HG03097 (cell line): ENCODE results near the gene BMP8B.
"Not testable (repeated sequence)": the region's sequence is repeated elsewhere in the genome, so short reads cannot be mapped to it uniquely, and the experiment has no call there.

ENCODE experiments used
- ATAC-seq: cut with Tn5 transposase; IDR thresholded peaks from one replicate; pipeline ENCODE4 v1.9.1; 2021; ENCODE audit not compliant: unreplicated experiment, low FRiP score

The BMP8B gene, protein sequence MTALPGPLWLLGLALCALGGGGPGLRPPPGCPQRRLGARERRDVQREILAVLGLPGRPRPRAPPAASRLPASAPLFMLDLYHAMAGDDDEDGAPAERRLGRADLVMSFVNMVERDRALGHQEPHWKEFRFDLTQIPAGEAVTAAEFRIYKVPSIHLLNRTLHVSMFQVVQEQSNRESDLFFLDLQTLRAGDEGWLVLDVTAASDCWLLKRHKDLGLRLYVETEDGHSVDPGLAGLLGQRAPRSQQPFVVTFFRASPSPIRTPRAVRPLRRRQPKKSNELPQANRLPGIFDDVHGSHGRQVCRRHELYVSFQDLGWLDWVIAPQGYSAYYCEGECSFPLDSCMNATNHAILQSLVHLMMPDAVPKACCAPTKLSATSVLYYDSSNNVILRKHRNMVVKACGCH

DNA sequence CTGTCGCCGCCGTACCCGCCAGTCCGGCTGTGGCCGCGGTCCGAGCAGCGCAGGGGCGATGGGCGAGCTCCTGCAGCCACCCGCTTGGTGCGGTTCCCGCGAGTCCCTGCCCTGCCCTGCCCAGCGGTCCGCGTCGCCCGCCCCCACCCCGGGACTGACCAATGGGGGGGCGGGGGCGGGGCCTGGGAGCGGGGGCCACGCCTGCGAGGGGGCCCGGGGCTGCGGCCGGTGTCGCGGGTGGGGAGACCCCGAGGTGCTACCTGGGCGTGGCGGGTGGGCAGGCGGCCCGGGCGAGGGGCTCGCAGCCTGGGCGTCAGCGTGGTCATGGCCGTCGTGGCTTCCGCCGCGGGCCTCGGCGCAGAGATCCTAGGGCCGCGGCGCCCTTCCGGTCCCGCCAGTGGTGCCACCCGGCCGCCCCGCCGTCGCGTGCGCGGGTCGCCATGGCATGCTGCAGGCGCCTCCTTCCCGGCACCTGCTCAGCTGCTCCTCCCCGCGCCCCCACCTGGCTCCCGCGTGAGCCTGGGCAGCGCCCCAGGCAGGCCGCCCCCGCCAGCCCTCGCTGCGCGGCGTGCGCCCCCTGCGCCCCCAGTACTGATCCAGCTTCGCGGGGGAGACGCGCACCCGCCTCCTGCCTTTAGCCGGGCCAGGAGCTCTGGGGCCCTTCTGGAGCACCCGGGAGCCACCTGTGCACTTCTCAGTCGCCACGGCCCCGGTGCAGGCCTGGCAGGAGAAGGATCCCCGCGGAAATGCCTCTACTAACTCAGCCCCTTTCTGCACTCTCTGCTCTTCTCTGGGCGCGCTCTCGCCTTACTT lies at the start of gene BMP8B:
Gene BMP8B, minus strand, starts transcription at position 108 of the 813 bp plus-strand sequence. CDS start 380 bp downstream, outside the sequence.
- no peak for ATAC-seq

DNA sequence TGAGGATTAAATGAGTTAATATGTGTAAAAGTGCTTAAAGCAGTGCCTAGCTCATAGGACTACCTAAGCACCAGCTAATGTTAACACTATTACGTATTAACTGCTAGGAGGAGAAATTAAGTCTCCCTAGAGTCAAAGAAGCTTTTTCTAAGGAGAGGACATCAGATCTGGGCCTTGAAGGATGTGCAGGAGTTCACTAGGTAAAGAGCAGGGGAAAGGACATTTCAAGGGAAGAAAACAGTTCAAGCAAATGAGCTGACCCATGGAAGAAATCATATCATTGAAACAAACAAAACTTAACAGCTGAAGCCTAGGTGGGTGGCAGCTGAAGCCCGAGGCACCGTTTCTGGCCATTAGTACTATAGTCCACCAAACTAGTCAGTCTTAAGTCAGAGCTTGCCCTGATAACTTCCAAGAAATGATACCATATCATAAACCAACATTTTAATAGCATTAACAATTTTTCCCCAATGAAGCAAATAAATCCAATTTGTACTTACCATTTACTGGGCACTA lies 48.0 kb upstream of the BMP8B start:
- ATAC-seq: no peak

DNA sequence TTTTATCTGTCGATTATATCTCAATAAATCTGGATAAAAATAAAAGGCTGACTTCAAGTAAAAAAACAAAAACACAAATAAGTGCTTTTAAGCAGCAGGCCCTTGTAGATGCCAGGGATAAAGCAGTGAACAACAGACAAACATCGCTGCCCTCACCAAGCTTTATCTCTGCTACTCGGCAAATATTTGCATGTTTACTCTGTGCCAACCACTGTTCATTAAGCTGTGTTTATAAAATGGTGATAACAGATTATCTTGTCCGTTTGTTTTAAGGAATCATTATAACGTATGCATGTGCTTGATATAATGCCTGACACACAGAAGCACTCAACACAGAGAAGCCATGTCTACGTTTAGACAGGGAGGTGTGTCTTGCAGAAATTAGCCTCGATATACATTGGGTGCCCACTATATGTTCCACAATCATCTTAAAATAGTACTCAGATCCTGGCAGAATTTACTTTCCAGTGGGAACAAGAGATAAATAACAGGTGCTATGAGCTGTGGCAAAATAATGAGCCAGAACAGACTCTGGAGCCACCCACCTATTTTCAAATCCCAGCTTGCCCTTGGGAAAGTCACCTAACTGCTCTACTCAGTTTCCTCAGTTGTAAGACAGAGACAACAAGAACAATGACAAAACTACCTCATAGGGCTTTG lies 47.4 kb upstream of the BMP8B start:
- ATAC-seq: no peak

DNA sequence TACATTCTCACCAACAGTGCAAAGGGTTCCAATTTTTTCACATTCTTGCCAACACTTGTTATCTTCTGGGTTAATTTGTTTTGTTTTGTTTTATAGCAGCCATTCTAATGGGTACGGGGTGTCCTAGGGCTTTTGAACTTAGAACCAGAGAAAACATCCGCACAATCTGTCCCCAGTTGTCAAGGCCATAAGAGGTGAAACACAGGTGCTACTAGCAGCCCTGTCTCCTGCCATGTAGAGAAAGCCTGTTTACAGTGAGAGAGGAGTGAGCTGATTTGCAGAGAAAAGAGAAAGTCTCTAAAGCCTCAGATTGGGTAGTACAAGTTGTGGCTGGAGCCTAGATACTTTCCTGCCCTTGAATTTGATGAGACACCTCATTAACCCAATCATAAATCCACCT lies 46.4 kb upstream of the BMP8B start:
- ATAC-seq: no peak

DNA sequence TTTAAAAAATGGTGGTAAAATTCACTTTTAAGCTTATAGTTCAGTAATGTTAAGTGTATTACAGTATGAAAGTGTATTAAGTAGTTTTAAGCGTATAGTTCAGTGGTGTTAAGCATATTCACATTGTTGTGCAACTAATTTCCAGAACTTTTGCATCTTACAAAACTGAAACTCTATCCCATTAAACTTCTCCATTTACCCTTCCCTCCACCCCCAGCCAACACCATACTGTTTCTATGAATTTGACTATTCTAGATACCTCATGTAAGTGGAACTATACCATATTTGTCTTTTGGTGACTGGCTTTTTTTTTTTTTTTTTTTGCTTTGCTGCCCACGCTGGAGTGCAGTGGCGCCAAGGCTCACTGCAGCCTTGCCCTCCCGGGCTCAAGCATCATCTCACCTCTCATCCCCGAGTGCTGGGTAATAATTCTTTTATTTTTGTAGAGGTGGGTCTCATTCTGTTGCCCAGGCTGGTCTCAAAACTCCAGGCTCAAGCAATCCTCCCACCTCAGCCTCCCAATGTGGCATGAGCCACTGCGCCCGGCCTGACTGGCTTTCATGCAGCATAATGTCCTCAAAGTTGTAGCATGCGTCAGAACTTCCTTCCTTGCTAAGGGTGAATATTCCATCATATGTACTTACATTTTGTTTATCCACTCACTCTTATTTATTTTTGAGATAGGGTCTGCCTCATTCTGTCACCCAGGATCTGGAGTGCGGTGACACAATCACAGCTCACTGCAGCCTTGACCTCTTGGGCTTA lies 45.1 kb upstream of the BMP8B start:
- no peak for ATAC-seq

DNA sequence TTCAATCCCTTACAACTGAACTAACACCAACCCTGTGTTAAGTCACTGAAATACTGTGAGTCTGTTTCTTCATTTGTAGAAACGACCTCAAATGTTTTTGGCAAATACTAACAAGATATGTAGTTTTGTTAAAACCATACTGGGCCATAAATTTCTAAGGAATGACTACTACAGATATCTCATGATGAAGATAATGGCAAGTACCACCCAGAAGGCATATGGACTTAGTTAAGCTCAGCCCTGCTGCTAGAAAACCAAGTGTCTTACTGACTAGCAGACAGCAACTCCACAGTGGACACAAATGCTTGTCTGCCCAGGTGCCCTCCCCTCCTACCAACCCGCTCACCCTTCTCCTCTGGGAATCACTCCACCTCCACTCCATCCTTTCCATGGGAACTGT lies 44.5 kb upstream of the BMP8B start:
- ATAC-seq: no peak

DNA sequence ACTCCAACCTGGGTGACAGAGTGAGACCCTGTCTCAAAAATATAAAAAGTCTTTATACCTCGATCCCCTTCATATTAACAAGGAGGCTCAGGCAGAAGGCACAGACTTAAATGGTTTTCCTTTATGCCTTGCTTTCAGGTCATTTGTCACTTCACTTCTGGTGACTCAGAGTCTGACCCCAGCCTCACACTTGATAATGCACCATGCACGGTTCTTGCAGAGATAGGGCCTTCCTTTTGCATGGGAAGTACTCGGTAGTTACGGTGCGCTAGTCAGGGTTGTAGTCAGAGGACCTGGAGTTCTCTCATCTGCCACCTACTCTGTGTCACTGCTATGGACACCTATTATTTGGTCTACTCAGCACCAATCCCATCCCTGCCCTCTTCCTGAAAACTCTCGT lies 43.6 kb upstream of the BMP8B start:
- no peak for ATAC-seq

DNA sequence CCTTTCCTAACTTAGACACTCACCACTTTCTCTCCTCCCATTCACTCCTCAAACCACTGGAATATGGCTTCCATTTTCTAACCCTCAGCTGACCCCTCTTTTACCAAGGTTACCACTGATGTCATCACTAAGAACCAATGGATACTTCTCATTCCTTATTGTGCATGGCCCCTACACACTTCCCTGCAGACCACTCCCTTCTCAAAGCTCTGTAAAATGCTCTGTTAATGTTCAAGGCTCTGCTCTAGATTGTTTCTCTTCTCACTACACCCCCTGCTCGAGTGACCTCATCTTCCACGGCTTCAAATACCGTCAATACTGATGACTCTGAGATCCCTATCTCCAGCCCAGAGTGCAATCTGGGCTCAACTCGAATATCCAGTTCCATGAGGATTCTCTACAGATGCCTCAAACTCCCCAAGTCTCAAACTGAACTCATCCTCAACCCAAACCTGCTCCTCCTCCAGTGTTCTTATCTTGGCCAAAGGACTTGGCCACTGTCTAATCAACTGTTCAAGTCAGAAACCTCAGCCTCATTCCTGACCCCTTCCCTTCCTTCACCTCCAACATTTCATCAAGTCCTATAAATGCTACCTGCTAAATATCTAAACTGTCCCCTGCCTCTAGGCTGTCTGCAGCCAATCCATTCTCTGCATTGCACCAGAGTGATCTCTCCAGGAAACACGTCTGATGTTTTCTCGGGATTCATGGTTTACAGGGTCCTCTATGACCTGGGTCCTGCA lies 41.3 kb upstream of the BMP8B start:
- ATAC-seq: no peak

DNA sequence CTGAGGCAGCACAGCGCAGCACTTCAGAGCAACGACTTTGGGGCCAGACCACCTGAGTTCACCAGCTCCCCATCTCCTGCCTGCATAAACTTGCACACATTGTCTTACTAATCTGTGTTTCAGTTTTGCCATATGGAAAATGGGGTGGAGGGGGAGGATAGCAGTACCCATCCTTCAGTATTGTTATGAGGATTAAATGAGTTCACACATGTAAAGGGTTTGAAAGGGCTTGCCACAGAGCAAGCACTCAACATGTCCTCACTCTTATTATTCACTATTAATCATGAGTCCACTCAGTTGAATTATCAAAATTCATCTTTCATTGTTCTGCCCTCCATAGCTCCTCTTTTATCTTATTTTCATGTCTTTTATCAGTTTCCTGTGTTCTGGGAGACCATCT lies 40.1 kb upstream of the BMP8B start:
- ATAC-seq: no peak

DNA sequence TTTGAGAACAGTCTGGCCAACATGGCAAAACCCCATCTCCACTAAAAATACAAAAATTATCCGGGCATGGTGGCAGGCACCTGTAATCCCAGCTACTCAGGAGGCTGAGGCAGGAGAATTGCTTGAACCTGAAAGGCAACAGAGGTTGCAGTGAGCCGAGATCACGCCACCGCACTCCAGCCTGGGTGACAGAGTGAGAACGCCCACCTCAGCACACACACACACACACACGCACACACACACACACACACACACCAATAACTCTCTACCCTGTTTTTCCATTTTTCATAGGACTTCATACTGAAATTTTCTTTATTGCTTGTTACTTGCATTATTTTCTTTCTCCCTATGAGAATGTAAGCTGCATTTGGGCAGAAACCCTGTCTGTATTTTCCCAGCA lies 39.6 kb upstream of the BMP8B start:
- ATAC-seq: not testable (repeated sequence)

DNA sequence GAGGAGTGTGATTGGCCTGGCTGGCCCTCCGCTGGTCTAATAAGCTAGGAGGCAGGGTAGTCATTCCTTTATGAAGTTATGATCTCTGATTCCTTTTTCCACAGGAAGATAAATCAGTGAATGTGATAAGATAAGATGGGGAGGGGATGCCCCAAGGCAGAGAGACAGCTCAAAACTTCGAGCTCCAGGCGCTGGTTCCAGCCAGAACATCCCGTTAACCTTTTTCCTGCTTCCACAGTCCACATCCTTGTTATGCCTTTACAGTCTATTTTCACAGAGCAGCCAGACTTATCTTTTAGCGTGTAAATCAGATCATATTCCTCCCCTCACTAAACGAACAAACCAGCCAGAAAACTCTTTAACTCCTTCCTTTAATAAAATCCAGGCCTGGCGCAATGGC lies 38.5 kb upstream of the BMP8B start:
- ATAC-seq: no peak

DNA sequence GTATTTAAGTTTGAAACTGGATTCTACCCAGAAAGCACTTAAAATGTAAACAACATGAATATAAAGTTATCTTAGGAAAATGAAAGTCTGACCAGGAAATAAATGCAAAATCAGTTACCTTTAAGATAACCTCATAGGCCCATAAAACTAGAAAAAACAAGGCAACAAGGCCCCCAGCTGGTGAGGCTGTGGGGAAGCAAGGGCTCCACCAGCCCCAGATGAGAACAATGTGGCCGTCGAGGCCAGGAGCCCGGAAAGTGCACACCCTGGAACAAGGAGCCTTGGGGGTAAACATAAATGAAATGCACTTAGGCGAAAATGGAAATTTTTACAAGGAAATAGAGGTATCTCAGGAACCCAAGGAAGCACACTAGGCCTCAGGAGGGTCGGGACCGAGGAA lies 37.9 kb upstream of the BMP8B start:
- no peak for ATAC-seq

DNA sequence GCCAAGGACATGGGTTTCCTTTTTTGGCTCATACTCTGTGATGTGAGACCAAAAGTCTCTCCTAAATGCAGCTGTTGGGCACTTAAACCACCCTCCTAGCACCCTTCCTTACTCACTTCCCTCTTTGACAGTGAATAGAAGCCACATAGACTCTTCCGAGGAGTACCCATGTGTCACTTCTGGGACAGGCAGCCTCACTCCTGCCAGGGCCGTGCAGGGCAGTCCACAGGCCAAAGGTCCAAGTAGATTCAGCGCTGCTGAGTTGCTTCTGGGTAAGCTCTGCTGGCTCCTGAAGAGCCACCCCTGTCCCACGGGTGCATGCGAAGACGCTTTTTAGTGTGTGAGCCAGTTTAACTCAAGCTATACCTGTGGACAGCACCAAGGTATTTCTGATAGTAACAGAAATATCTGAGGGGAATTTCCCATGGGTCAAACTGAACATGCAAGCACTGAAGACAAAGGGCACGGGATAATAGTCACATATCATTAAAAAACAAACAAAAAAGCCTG lies 36.8 kb upstream of the BMP8B start:
- ATAC-seq: no peak

DNA sequence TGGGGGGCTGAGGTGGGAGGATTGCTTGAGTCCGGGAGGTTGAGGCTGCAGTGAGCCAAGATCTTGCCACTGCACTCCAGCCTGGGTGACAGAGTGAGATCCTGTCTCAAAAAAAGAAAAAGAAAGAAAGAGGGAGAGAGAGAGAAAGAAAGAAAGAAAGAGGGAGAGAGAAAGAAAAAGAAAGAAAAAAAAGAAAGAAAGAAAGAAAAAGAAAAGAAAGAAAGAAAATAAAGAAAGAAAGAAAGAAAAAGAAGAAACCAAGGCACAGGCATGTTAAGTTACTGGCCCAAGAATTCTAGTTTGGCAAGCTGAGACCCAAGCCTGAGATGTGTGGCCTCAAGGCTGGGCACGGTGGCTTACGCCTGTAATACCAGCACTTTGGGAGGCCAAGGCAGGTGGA lies 34.8 kb upstream of the BMP8B start:
- not testable (repeated sequence) for ATAC-seq

DNA sequence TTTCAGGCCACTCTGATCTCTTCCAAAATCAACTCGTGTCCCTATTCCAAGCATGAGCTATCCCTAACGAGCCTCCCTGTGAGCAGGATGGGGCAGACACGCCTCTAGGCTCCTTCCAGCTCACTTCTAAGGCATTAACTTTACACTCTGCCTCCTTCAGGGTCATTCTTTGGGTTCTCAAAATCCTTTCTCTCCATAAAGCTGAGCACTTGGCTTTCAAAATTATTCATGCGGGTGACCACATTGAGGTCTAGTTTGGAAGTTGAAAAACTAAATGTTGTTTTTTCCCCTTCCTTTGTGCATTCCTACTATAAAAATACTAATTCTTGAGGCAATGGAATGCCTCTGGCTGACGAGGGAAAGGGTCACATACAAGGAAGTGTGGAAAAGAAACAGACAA lies 33.5 kb upstream of the BMP8B start:
- ATAC-seq: no peak

DNA sequence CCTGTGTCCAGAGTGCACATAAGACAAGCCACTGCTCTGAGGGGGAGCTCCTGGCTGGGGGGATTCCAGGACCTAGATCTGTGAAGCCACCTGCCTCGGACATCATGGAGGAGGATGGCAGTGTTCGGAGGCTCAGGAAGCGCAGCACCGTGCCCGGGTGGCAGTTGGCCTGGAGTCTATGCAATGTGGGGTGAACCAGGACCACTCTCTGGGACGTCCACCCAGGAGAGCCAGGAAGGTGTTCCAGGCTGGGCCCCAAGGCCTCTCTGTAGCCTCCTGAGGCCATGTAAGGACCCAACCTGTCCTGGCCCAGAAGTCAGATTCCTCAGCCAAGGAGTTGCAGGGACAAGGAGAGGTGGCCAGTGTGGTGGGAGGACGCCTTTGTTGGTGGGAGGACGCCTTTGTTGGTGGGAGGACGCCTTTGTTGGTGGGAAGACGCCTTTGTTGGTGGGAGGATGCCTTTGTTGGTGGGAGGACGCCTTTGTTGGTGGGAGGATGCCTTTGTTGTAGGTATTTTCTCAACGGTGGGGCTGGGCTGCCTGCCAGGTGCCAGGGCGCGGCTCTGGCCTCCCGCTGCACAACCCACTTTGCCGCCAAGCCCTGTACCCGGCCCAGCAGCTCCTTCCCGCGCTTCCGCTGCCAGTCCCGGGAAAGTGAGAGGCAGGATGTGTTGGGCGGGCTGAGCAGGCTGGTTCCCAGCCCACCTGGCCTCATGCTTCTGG lies 30.6 kb upstream of the BMP8B start:
- ATAC-seq: no peak

DNA sequence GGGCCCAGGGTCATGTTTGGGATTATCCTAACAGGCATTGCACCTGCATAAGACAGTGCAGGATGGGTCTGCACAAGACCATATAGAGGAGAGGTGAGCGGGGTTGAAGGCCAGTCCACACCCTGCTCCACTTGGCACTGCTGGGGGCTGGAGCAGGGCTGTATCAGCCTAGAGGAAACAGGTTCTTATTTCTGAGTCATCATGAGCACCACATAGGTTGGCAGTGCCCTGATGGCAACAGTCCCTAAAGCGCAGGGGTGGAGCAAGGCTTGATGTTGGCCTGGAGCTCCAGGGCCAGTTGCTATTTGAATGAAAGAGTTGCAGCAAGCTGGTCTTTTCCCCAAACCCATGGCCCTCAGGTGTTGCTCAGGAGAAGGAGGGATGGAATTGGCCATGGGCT lies 29.8 kb upstream of the BMP8B start:
- no peak for ATAC-seq

DNA sequence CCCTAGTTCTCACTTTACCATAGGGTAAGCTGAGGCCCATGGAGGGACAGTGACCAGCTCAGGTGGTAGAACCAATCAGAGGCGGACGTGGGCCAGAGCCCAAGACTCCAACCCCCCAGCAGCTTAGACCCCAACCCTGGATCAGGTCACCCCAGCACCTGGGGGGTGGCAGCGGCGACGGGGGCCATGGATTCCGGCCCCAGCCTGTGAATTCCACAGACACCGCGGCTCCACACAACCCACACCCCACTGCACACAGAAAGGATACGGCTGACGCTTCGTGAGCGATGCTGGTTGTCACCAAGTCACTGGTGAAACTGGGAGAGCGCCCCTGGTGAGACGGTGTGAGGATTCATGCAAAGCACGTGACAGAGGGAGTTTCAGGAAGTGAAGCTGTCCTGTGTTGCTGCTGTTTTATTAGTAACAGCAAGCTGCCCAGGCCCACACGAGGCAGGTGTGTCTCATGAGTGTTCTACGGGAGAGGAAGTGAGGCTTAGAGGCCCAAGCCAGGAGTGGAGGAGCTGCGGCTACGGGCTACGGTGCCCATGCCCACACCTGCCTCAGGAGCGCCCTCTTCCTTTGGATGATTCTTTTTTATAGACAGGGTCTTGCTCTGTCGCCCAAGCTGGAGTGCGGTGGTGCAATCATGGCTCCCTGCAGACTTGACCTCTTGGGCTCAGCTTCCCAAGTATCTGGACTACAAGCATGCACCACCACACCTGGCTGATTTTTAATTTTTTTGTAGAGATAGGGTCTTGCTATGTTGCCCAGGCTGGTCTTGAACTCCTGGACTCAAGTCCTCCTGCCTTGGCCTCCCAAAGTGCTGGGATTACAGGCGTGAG lies 28.6 kb upstream of the BMP8B start:
- peak; percentile 44 for ATAC-seq
